ENCODE measurements around the gene RGS11.

RGS11 gene

GRCh38 chr16:242281-242680 lies 33.5 kb downstream of the RGS11 start:
- Histone ChIP-seq H3K27me3 (ENCODE audit: control insufficient read depth, low read length) (no peaks in the 10 kb centered on the region), H3K9me3 (ENCODE audit: control insufficient read depth, insufficient read depth, low read length) (no peaks in the 10 kb centered on the region), H3K4me3 (ENCODE audit: low read length) (no peak overlapping the region), H3K4me2 (ENCODE audit: low read length) (no peak overlapping the region), H3K27ac (ENCODE audit: low read depth, low read length) (no peak overlapping the region), H3F3A (ENCODE audit: control insufficient read depth, insufficient read depth) (no peaks in the 10 kb centered on the region; the same call in 1 of the 2 replicates), H4K20me1 (ENCODE audit: control insufficient read depth, insufficient read depth, low read depth, low read length) (peaks cover 2% of the 10 kb centered on the region; the same call in 1 of the 2 replicates), H3K9me2 (replicated peaks; ENCODE audit: control insufficient read depth, low read length) (no peaks in the 10 kb centered on the region), H3K79me2 (ENCODE audit: control insufficient read depth, low read length) (peaks cover 24% of the 10 kb centered on the region), H3K36me3 (ENCODE audit: control insufficient read depth, low read length) (no peaks in the 10 kb centered on the region), H3K4me1 (ENCODE audit: control insufficient read depth, low read length) (peaks cover 4% of the 10 kb centered on the region; the same call in 1 of the 2 replicates)
- TF ChIP-seq EZH2phosphoT487 (IDR thresholded peaks at IDR 0.05; ENCODE audit: borderline replicate concordance, low read length) (no peak), CTCF (IDR thresholded peaks at IDR 0.05; ENCODE audit: low read depth, low read length, poor library complexity, severe bottlenecking) (no peak)

DNA sequence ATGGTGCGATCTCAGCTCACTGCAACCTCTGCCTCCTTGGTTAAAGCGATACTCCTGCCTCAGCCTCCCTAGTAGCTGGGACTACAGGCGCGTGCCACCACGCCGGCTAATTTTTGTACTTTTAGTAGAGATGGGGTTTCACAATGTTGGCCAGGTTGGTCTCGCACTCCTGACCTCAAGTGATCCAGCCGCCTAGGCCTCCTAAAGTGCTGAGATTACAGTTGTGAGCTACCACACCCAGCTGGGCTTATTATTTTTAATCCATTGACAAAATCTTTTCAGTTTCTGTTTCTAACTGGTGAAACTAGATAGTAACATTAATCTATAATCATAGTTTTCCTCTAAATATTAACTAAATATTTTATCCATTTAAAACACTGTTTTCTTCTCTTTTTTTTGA lies 35.2 kb downstream of the RGS11 start:
- peaks cover 7% of the 10 kb centered on the region for H3K4me1 ChIP-seq (ENCODE audit: control insufficient read depth, low read length)
- H3F3A ChIP-seq (ENCODE audit: control insufficient read depth, insufficient read depth), result peaks cover 2% of the 10 kb centered on the region; the same call in 1 of the 2 replicates
- H3K79me2 ChIP-seq (ENCODE audit: control insufficient read depth, low read length), result peaks cover 31% of the 10 kb centered on the region
- peaks cover 2% of the 10 kb centered on the region; the same call in 1 of the 2 replicates for H4K20me1 ChIP-seq (ENCODE audit: control insufficient read depth, insufficient read depth, low read depth, low read length)
- H3K4me2 ChIP-seq (ENCODE audit: low read length), result no peak overlapping the region
- H3K27ac ChIP-seq (ENCODE audit: low read depth, low read length), result no peak overlapping the region
- TF ChIP-seq CTCF (IDR thresholded peaks at IDR 0.05; ENCODE audit: low read depth, low read length, poor library complexity, severe bottlenecking) (no peak), EZH2phosphoT487 (IDR thresholded peaks at IDR 0.05; ENCODE audit: borderline replicate concordance, low read length) (no peak)
- no peaks in the 10 kb centered on the region for H3K27me3 ChIP-seq (ENCODE audit: control insufficient read depth, low read length)
- H3K36me3 ChIP-seq (ENCODE audit: control insufficient read depth, low read length), result no peaks in the 10 kb centered on the region
- no peaks in the 10 kb centered on the region for H3K9me3 ChIP-seq (ENCODE audit: control insufficient read depth, insufficient read depth, low read length)
- H3K4me3 ChIP-seq (ENCODE audit: low read length), result no peak overlapping the region
- no peaks in the 10 kb centered on the region for H3K9me2 ChIP-seq (replicated peaks; ENCODE audit: control insufficient read depth, low read length)

GRCh38 chr16:239948-240277 lies 35.8 kb downstream of the RGS11 start:
- TF ChIP-seq CTCF (IDR thresholded peaks at IDR 0.05; ENCODE audit: low read depth, low read length, poor library complexity, severe bottlenecking) (no peak), EZH2phosphoT487 (IDR thresholded peaks at IDR 0.05; ENCODE audit: borderline replicate concordance, low read length) (no peak)
- peaks cover 11% of the 10 kb centered on the region for H3K4me1 ChIP-seq (ENCODE audit: control insufficient read depth, low read length)
- no peaks in the 10 kb centered on the region for H3K9me3 ChIP-seq (ENCODE audit: control insufficient read depth, insufficient read depth, low read length)
- no peak overlapping the region for H3K4me3 ChIP-seq (ENCODE audit: low read length)
- peaks cover 5% of the 10 kb centered on the region for H3F3A ChIP-seq (ENCODE audit: control insufficient read depth, insufficient read depth)
- H3K27ac ChIP-seq (ENCODE audit: low read depth, low read length), result no peak overlapping the region
- peaks cover 2% of the 10 kb centered on the region; the same call in 1 of the 2 replicates for H4K20me1 ChIP-seq (ENCODE audit: control insufficient read depth, insufficient read depth, low read depth, low read length)
- no peaks in the 10 kb centered on the region for H3K36me3 ChIP-seq (ENCODE audit: control insufficient read depth, low read length)
- no peaks in the 10 kb centered on the region for H3K27me3 ChIP-seq (ENCODE audit: control insufficient read depth, low read length)
- H3K9me2 ChIP-seq (replicated peaks; ENCODE audit: control insufficient read depth, low read length), result no peaks in the 10 kb centered on the region
- peaks cover 37% of the 10 kb centered on the region for H3K79me2 ChIP-seq (ENCODE audit: control insufficient read depth, low read length)
- no peak overlapping the region for H3K4me2 ChIP-seq (ENCODE audit: low read length)

Measured in DOHH2 (cell line).